Endothelial cell (in vitro differentiated cells): Measurements from ENCODE around the gene WDR17. TPM values are rescaled to one million over a fixed set of nuclear protein-coding genes. Genes with fewer than 3 reads are reported as not detected.

Source experiments
- DNase-seq: peaks from one replicate; pipeline ENCODE4 v3.0.0; 2021; ENCODE audit warnings: low spot score
- H3K27ac Mint-ChIP-seq: one replicate; pipeline ENCODE4 v1.8.0; 2021; ENCODE audit warnings: mixed read lengths, inconsistent platforms; ENCODE audit not compliant: unreplicated experiment
- H3K27me3 Mint-ChIP-seq: one replicate; pipeline ENCODE4 v1.8.0; 2021; ENCODE audit warnings: mild to moderate bottlenecking, moderate library complexity, mixed read lengths, inconsistent platforms; ENCODE audit not compliant: unreplicated experiment
- H3K36me3 Mint-ChIP-seq: one replicate; pipeline ENCODE4 v1.8.0; 2021; ENCODE audit warnings: mild to moderate bottlenecking, low read depth, mixed read lengths, inconsistent platforms; ENCODE audit not compliant: unreplicated experiment
- H3K4me1 Mint-ChIP-seq: one replicate; pipeline ENCODE4 v1.8.0; 2021; ENCODE audit warnings: mild to moderate bottlenecking, mixed read lengths, inconsistent platforms; ENCODE audit not compliant: unreplicated experiment
- H3K4me3 Mint-ChIP-seq: one replicate; pipeline ENCODE4 v1.8.0; 2021; ENCODE audit warnings: mild to moderate bottlenecking, mixed read lengths, inconsistent platforms; ENCODE audit not compliant: unreplicated experiment
- H3K9me3 Mint-ChIP-seq: one replicate; pipeline ENCODE4 v1.8.0; 2021; ENCODE audit warnings: mixed read lengths, inconsistent platforms; ENCODE audit not compliant: unreplicated experiment
- total RNA-seq: library from RNA; stranded (reverse); fragmentation: NEBNext Ultra II Directional; extraction: Animal tissue kit (Norgen Biotek cat#: 25700); gene quantifications from one replicate; pipeline ENCODE4 v1.2.1, GENCODE V29; 2021; ENCODE audit not compliant: unreplicated experiment
- TF ChIP-seq, protein P1 (sequence below): fragments of 200-600 bp; sonication (generic); IDR thresholded peaks from one replicate; pipeline ENCODE4 v1.5.0; 2021; ENCODE audit warnings: antibody characterized with exemption; ENCODE audit not compliant: unreplicated experiment

The WDR17 gene
- total RNA-seq, 1 donor from 2014 or later = 0.64 TPM

DNA sequence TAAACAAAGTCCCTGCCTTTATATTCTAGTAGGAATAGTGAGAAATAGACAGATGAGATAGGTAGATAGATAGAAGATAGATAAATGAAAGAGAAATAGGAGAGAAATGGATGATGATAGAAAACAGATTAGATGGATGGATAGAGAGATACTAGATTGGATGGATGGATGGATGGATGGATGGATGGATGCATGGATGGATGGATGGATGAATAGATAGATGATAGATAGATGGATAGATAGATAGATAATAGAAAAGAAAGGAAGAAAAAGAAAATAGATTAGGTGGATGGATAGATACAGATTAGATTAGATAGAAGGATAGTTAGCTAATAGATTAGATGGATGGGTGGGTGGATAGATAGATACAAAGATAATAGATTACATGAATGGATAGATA is 33.2 kb upstream of the WDR17 start:
- no peak overlapping the region for H3K4me3 Mint-ChIP-seq
- no peaks in the 10 kb centered on the region for H3K9me3 Mint-ChIP-seq
- DNase-seq = no peak
- H3K36me3 Mint-ChIP-seq = no peaks in the 10 kb centered on the region
- no peaks in the 10 kb centered on the region for H3K4me1 Mint-ChIP-seq
- TF ChIP-seq, protein P1, sequence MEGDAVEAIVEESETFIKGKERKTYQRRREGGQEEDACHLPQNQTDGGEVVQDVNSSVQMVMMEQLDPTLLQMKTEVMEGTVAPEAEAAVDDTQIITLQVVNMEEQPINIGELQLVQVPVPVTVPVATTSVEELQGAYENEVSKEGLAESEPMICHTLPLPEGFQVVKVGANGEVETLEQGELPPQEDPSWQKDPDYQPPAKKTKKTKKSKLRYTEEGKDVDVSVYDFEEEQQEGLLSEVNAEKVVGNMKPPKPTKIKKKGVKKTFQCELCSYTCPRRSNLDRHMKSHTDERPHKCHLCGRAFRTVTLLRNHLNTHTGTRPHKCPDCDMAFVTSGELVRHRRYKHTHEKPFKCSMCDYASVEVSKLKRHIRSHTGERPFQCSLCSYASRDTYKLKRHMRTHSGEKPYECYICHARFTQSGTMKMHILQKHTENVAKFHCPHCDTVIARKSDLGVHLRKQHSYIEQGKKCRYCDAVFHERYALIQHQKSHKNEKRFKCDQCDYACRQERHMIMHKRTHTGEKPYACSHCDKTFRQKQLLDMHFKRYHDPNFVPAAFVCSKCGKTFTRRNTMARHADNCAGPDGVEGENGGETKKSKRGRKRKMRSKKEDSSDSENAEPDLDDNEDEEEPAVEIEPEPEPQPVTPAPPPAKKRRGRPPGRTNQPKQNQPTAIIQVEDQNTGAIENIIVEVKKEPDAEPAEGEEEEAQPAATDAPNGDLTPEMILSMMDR = no peak
- peaks cover 1% of the 10 kb centered on the region for H3K27me3 Mint-ChIP-seq
- no peak overlapping the region for H3K27ac Mint-ChIP-seq

DNA sequence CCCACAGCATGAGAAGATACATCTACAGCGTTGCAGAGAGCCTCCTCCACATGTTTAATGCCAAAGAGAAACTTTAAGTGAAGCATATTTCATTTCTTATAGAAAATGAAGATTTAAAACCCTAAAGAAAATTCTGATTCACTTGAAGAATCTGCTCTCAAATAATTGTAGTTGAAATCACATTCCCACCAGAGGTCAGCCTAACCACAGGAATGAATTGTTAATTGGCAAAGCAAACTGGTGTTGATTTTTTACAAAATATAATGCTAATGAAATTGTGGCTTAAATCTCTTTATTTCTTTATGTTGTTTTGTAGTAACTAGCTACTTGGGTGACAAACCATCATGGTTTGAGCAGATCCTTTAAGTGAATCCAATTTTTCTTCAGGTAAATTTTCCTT is 31.1 kb upstream of the WDR17 start:
- Mint-ChIP-seq H3K27ac (no peak overlapping the region), H3K36me3 (no peaks in the 10 kb centered on the region), H3K27me3 (peaks cover 4% of the 10 kb centered on the region), H3K9me3 (no peaks in the 10 kb centered on the region), H3K4me1 (no peaks in the 10 kb centered on the region), H3K4me3 (no peak overlapping the region)
- DNase-seq = peak; percentile 14
- TF ChIP-seq, protein P1 = no peak

DNA sequence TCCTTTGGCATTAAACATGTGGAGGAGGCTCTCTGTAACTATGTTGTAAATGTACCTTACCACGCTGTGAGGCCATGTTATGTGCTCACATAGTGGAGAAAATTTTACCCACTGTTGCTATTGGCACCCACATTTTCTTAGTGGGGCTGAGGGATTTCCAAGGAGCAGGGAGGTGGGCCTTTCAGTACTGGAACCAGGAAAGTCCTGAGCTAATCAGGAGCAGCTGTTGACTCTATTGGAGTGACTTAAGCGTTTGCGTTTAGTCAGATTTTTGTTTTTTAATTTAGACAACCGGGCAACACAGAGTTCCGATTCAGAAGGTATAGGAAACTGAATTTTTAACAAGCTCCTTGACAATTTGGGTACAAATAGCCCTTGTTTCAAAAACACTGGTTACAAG is 30.7 kb upstream of the WDR17 start:
- H3K9me3 Mint-ChIP-seq = no peaks in the 10 kb centered on the region
- H3K27ac Mint-ChIP-seq = no peak overlapping the region
- no peak overlapping the region for H3K4me3 Mint-ChIP-seq
- H3K27me3 Mint-ChIP-seq = peaks cover 4% of the 10 kb centered on the region
- DNase-seq = no peak
- TF ChIP-seq, protein P1 = no peak
- no peaks in the 10 kb centered on the region for H3K4me1 Mint-ChIP-seq
- no peaks in the 10 kb centered on the region for H3K36me3 Mint-ChIP-seq

DNA sequence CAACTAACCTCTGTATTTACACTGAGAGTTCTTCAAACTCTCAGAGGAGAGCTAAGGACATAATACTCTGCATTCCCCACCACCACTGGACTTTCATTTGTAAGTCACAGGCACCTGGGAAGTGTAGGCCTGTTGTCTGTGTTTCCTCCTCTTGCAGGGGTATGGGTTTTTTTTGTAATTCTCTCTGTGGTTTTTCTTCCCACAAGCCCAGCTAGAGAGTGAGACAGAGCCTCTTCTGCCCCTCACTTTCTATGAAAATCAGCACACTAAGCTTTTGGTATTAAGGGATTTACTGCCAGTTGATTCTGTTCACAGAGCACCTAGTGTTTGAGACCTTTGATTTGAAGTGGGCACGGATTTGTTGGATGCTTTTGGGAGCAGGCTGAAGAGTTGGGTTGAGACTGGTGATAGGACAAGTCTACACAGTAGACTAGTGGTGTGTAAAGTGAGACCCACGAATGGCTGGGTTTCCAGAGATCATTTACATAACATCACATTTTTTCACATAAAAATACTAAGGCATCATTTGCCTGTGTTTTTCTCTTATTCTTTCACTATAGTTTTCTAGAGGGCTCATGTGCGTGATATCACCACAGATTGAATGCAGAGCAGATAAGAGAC is 28.9 kb upstream of the WDR17 start:
- Mint-ChIP-seq H3K4me3 (no peak overlapping the region), H3K27me3 (peaks cover 4% of the 10 kb centered on the region), H3K27ac (no peak overlapping the region), H3K36me3 (no peaks in the 10 kb centered on the region), H3K9me3 (no peaks in the 10 kb centered on the region), H3K4me1 (no peaks in the 10 kb centered on the region)
- TF ChIP-seq, protein P1 = no peak
- DNase-seq = no peak

DNA sequence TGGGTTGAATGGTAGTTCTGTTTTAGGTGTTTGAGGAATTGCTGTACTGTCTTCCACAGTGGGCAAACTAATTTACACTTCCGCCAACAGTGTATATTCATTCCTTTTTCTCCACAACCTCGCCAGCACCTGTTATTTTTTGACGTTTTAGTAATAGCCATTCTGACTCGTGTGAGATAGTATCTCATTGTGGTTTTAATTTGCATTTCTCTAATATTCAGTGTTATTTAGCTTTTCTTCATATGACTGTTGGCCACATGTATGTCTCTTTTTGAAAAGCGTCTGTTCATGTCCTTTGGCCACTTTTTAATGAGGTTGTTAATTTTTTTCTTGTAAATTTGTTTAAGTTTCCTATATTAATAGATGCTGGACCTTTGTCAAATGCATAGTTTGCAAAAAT is 26.9 kb upstream of the WDR17 start:
- DNase-seq = no peak
- H3K9me3 Mint-ChIP-seq = no peaks in the 10 kb centered on the region
- peaks cover 4% of the 10 kb centered on the region for H3K27me3 Mint-ChIP-seq
- no peak overlapping the region for H3K27ac Mint-ChIP-seq
- no peaks in the 10 kb centered on the region for H3K36me3 Mint-ChIP-seq
- H3K4me1 Mint-ChIP-seq = no peaks in the 10 kb centered on the region
- TF ChIP-seq, protein P1 = no peak
- H3K4me3 Mint-ChIP-seq = no peak overlapping the region
